ENCODE data around the gene WDR59. TPM values are rescaled to one million over a fixed set of nuclear protein-coding genes. Genes with fewer than 3 reads are reported as not detected.
A peak's percentile ranks its signal among the peaks of the same experiment; 100 is the strongest.
"Not testable (repeated sequence)": the region's sequence is repeated elsewhere in the genome, so short reads cannot be mapped to it uniquely, and the experiment has no call there.

WDR59 gene
- total RNA-seq, 2 donors from 2014 or later = 12.5 to 18.0 TPM

- Histone ChIP-seq H3K4me3 (no peak overlapping the region), H3K27ac (peak overlapping the region; percentile 55 to 78), H3K27me3 (no peaks in the 10 kb centered on the region), H3K4me1 (peaks cover 0 to 15% of the 10 kb centered on the region in 2 donors), H3K36me3 (no peaks in the 10 kb centered on the region), H3K9me3 (no peaks in the 10 kb centered on the region)
- no peak for DNase-seq (ENCODE audit: low spot score)
- TF ChIP-seq CTCF (IDR thresholded peaks at IDR 0.05) = no peak
Observed at GRCh38 chr16:74991593-74992403, 6.9 kb upstream of the WDR59 start.

- no peak for DNase-seq (ENCODE audit: low spot score)
- H3K4me1 ChIP-seq = peaks cover 0 to 15% of the 10 kb centered on the region in 2 donors
- no peaks in the 10 kb centered on the region for H3K36me3 ChIP-seq
- no peak for TF ChIP-seq CTCF (IDR thresholded peaks at IDR 0.05)
- H3K9me3 ChIP-seq = no peaks in the 10 kb centered on the region
- no peak overlapping the region for H3K4me3 ChIP-seq
- H3K27me3 ChIP-seq = no peaks in the 10 kb centered on the region
- H3K27ac ChIP-seq = peak overlapping the region; percentile 55 to 78
Observed at GRCh38 chr16:74991268-74991592, 6.3 kb upstream of the WDR59 start.

- Histone ChIP-seq H3K27ac (no peak overlapping the region), H3K27me3 (no peaks in the 10 kb centered on the region), H3K4me3 (no peak overlapping the region), H3K4me1 (peaks cover 0 to 15% of the 10 kb centered on the region in 2 donors), H3K9me3 (no peaks in the 10 kb centered on the region), H3K36me3 (no peaks in the 10 kb centered on the region)
- no peak for DNase-seq (ENCODE audit: low spot score)
- no peak for TF ChIP-seq CTCF (IDR thresholded peaks at IDR 0.05)
Observed at GRCh38 chr16:74990832-74991231, 5.9 kb upstream of the WDR59 start.

DNA sequence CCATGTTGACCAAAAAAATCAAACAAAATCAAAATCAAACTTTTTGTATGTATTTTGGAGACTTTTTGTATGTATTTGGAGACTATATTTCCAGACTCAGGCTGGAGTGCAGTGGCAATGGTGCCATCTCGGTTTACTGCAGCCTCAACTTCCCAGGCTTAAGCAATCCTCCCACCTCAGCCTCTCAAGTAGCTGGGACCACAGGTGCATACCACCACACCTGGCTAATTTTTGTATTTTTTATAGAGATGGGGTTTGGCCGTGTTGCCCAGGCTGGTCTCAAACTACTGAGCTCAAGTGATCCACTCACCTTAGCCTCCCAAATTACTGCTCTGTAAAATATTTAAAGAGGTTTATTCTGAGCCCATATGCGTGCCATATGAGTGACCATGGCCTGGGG, 4.9 kb upstream of the WDR59 start:
- H3K4me1 ChIP-seq = peaks cover 0 to 19% of the 10 kb centered on the region in 2 donors
- not testable (repeated sequence) for H3K27ac ChIP-seq; H3K4me3 ChIP-seq; H3K27me3 ChIP-seq; H3K36me3 ChIP-seq; DNase-seq (ENCODE audit: low spot score); H3K9me3 ChIP-seq

GRCh38 chr16:74987027-74987681, 2.2 kb upstream of the WDR59 start:
- H3K27me3 ChIP-seq = no peaks in the 10 kb centered on the region
- peaks cover 0 to 19% of the 10 kb centered on the region in 2 donors for H3K4me1 ChIP-seq
- DNase-seq (ENCODE audit: low spot score) = no peak
- no peak overlapping the region for H3K27ac ChIP-seq
- no peak overlapping the region for H3K4me3 ChIP-seq
- no peaks in the 10 kb centered on the region for H3K9me3 ChIP-seq
- no peak for TF ChIP-seq CTCF (IDR thresholded peaks at IDR 0.05)
- H3K36me3 ChIP-seq = no peaks in the 10 kb centered on the region

DNA sequence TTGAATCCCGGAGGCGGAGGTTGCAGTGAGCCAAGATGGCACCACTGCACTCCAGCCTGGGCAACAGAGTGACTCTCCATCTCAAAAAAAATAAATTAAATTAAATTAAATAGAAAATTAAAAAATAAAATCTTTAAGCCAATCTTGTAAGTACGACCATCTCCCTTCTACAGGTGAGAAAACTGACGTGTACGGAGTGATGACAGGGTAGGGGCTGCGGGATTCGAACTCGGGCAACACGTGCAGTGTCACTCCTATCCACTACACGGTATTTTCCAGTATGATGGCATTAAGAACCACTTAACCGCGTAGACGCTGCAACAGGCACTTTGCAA, 762 bp downstream of the WDR59 start:
- no peaks in the 10 kb centered on the region for H3K27me3 ChIP-seq
- no peak for TF ChIP-seq CTCF (IDR thresholded peaks at IDR 0.05)
- H3K4me3 ChIP-seq = peak overlapping the region; percentile 90 to 98
- H3K4me1 ChIP-seq = peaks cover 0 to 9% of the 10 kb centered on the region in 2 donors
- DNase-seq (ENCODE audit: low spot score) = no peak
- H3K27ac ChIP-seq = peak overlapping the region in 1 of 2 donors; percentile 88
- H3K9me3 ChIP-seq = no peaks in the 10 kb centered on the region
- no peaks in the 10 kb centered on the region for H3K36me3 ChIP-seq

Measured in right atrium auricular region (tissue), 2 donors.